H1 (cell line): Measurements from ENCODE around the gene BAIAP2. TPM values are rescaled to one million over a fixed set of nuclear protein-coding genes. Genes with fewer than 3 reads are reported as not detected.

Experiments used
- CHD1 ChIP-seq: IDR thresholded peaks from 2 replicates; pipeline ENCODE4 v1.6.1; 2012; ENCODE audit warnings: low read depth, low read length, improper control_type of control experiment
- CHD2 ChIP-seq: IDR thresholded peaks from 2 replicates; pipeline ENCODE4 v1.6.1; 2012; ENCODE audit warnings: low read length, improper control_type of control experiment
- CHD7 ChIP-seq: fragments of 300-600 bp; sonication (generic); IDR thresholded peaks from 2 replicates; pipeline ENCODE4 v1.7.1; 2012; ENCODE audit warnings: low read length, moderate library complexity, mild to moderate bottlenecking, inconsistent platforms; ENCODE audit not compliant: insufficient replicate concordance
- CREB1 ChIP-seq: IDR thresholded peaks from 2 replicates; pipeline ENCODE4 v1.6.1; 2012; ENCODE audit warnings: inconsistent platforms
- FOSL1 ChIP-seq: IDR thresholded peaks from 2 replicates; pipeline ENCODE4 v1.6.1; 2011; ENCODE audit warnings: mild to moderate bottlenecking, low read depth, low read length, moderate library complexity; ENCODE audit not compliant: insufficient read depth
- JUND ChIP-seq: IDR thresholded peaks from 2 replicates; pipeline ENCODE4 v1.6.1; 2011; ENCODE audit warnings: mild to moderate bottlenecking, improper control_type of control experiment, low read length
- SP2 ChIP-seq: IDR thresholded peaks from 2 replicates; pipeline ENCODE4 v1.6.1; 2012; ENCODE audit warnings: mild to moderate bottlenecking, low read length, inconsistent platforms
- TBP ChIP-seq: IDR thresholded peaks from 2 replicates; pipeline ENCODE4 v1.6.1; 2011; ENCODE audit warnings: low read depth, low read length, improper control_type of control experiment
- polyA plus RNA-seq, 7 experiments: library from polyadenylated mRNA; depleted of rRNA in 3 of 7; stranded (reverse) in 5 of 7; unstranded in 2 of 7; fragments of >200 nt in 5 of 7; fragments of 200-250 nt in 2 of 7; gene quantifications; 1 replicate in 5 of 7; 2 replicates in 1 of 7; 4 replicates in 1 of 7; pipeline versions ENCODE4 v1.2.1 to v1.2.3, GENCODE V29; 2011 to 2013; ENCODE audit warnings: missing spikeins in 2 of 7, mixed read lengths in 2 of 7
- total RNA-seq: library from RNA; stranded (reverse); fragmentation: NEBNext Ultra II Directional; extraction: Animal tissue kit (Norgen Biotek cat#: 25700); gene quantifications from 2 replicates; pipeline ENCODE4 v1.2.1, GENCODE V29; 2021
- TF ChIP-seq, protein P1 (sequence below): IDR thresholded peaks from 2 replicates; pipeline ENCODE4 v1.6.1; 2012; ENCODE audit warnings: low read length, inconsistent platforms

Gene BAIAP2
- total and polyA plus RNA-seq, 2 of the 8 experiments (the other 6 are each of a cell fraction or from before 2014, with no cell fraction given), result 10.0 to 22.8 TPM

DNA sequence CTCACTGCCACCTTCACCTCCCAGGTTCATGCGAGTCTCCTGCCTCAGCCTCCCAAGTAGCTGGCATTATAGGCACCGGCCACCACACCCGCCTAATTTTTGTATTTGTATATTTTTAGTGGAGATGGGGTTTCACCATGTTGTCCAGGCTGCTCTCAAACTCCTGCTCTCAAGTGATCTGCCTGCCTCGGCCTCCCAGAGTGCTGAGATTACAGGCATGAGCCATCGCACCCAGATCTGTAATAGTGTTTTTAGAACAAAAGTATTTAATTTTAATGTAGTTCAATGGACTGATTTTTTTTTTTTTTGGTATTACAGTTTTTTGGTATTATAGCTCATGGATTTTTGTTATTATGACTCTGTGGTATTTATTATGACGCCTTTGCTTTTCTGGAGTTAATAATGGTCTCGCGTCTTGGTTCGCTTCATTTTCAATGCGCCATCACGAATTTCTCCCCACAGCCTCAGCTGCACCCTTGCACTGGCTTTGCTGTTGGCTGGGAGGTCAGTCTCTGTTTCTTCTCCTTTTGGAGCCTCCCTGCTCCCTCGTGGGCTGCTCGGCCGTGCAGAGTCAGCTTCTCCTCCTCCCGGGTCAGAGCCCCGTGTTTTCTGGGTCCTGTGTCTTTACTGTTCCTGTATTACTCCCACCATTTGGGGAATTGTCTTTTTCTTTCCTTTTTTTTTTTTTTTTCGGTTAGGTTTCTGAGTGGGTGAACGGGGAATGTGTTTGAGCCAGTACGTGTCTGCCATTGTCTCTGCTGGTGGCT lies 27.2 kb downstream of the BAIAP2 start (continued):
- TF ChIP-seq CHD7 (no peak), SP2 (no peak), FOSL1 (no peak), TBP (no peak), CHD2 (no peak), JUND (no peak), CHD1 (no peak), CREB1 (no peak)
- TF ChIP-seq, protein P1, sequence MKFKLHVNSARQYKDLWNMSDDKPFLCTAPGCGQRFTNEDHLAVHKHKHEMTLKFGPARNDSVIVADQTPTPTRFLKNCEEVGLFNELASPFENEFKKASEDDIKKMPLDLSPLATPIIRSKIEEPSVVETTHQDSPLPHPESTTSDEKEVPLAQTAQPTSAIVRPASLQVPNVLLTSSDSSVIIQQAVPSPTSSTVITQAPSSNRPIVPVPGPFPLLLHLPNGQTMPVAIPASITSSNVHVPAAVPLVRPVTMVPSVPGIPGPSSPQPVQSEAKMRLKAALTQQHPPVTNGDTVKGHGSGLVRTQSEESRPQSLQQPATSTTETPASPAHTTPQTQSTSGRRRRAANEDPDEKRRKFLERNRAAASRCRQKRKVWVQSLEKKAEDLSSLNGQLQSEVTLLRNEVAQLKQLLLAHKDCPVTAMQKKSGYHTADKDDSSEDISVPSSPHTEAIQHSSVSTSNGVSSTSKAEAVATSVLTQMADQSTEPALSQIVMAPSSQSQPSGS, result no peak
